IPS DF 4.7 (cell line): ENCODE data around the gene ADAM19.

Experiments
- DNase-seq: peaks from one replicate; pipeline ENCODE4 v3.0.0-alpha.2; 2013; ENCODE audit warnings: low spot score; ENCODE audit errors: extremely low read depth

ADAM19 gene

DNA sequence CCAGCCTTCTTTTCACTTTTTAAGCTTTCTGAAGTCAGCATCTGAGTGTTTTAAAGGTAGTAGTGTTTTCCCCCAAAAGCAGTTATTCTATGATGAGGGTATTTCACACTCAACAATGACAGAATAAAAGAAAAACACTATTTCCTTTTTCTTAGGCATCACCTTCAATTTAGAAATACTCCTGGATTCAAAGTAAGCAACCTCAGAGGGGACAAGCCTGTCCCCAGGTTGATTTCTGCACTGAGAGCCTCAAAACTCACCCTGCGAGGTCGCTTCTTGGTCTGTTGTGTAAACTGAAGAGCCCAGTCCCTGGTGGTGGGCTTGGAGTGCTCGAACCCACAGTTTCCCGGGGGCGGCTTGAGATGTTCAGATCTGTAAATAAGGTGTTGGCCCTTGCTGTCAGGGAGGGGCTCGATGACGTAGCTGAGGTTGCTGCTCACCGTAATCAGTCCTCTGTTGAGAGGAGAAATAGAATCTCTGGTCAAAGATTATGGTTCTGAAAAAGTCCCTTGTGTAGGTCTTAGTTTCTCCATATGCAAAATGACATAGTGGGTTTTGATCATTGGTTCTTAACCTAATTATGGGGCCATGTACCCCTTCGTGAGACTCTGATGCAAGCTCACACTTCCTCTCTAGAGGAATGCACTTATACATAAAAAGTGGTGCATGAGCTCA, 55.9 kb downstream of the ADAM19 start:
- DNase-seq, result no peak

- DNase-seq, result no peak
Observed at GRCh38 chr5:157518963-157519362, 56.6 kb downstream of the ADAM19 start.

DNA sequence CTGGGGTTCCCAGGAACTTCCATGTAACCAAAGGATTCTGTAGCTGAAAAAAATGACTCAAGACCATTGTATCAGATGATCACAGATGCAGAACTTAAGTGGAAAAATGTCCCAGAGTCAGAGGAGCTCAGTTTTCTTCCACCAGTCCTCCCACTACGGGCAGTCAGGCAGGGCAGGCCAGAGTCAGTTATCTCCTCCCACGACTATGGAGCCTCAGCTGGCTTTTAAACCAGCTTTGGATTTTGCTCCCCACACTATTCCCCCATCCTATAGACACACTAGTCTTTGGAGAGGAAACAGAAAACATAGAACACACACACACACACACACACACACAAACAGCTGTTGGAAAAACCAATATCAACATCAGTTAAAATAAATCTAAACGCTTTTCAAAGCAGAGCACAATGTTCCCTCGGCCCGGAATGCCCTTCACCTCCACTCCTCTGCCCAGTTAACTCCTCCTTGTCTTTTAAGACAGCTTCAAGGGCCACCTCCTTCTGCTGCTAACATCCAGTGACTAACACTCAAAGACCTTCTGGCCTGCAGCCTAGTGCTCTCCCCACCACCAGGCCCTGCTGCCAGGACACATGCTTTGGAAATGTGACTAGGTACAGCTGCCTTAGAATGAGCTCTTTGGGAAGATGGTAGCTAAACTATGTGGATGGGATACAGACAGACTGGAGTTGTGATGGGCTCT, 58.8 kb downstream of the ADAM19 start:
- DNase-seq, result no peak

- DNase-seq, result no peak
Observed at GRCh38 chr5:157516006-157516405, 59.6 kb downstream of the ADAM19 start.

- DNase-seq, result no peak
Observed at GRCh38 chr5:157514974-157515373, 60.6 kb downstream of the ADAM19 start.

GRCh38 chr5:157513182-157513581, 62.4 kb downstream of the ADAM19 start:
- no peak for DNase-seq

DNA sequence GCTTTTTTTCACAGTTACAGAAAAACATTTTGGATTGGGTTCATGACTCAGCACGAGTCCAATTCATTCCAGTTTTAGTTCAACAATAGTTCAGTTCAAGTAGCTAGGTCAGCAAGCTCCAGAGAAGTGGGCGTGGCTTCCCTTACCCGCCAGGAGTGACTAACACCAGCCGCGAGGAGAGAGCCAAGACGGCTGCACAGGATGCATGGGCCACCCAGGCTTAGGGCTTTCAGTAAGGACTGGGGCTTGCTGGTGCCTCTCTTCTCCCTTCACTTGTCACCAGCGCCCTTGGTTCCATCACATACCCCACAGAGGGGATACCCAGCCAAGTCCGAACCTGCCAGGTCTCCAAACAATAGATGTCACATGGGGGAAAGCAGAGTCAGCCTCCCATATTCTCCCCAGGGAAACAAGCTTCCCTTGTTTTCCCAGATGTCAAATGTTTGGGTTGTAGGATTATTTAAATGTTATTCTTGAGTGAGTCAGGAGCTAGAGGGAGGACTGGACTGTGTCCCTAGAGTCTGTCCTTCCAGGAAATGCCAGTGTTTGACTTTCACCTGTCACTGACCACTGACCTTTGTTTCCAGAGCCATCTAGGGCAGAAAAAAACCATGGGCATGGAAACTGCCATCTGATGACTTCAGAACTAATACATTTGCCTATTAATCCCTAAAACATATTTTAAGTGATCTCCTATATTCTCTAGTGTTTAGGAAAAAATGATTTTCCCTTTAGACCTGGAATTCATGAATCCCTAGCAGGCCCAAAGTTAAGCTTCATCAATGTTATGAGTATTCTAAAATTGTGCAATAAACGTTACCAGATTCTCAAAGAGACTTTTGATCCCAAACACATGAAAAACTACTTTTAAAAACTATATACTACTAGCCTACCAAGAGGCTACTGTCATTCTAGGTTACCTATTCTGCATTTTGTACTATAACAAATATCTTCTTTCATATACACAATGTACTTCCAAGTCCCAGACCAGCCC, 63.6 kb downstream of the ADAM19 start:
- DNase-seq, result no peak

- no peak for DNase-seq
Observed at GRCh38 chr5:157510682-157511081, 64.9 kb downstream of the ADAM19 start.

- no peak for DNase-seq
Observed at GRCh38 chr5:157509587-157509986, 66.0 kb downstream of the ADAM19 start.

DNA sequence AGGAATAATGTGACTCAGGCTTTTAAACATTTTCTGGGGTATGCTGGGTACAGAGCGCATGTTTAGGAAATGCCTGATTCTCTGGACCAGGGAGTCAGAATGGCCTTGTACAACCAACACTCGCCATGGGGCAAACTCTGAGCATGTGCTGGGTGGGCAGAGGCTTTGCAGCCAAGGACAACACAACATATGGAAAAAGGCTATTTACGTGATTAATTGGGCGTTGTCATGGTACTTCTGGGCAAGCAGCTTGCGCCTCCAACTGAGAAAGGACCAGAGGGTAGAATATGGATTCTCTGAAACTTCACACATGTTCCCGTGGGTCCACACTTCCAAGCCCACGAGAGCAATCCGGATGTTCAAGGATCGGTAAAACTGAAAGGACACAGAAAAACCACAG, 66.5 kb downstream of the ADAM19 start:
- no peak for DNase-seq

DNA sequence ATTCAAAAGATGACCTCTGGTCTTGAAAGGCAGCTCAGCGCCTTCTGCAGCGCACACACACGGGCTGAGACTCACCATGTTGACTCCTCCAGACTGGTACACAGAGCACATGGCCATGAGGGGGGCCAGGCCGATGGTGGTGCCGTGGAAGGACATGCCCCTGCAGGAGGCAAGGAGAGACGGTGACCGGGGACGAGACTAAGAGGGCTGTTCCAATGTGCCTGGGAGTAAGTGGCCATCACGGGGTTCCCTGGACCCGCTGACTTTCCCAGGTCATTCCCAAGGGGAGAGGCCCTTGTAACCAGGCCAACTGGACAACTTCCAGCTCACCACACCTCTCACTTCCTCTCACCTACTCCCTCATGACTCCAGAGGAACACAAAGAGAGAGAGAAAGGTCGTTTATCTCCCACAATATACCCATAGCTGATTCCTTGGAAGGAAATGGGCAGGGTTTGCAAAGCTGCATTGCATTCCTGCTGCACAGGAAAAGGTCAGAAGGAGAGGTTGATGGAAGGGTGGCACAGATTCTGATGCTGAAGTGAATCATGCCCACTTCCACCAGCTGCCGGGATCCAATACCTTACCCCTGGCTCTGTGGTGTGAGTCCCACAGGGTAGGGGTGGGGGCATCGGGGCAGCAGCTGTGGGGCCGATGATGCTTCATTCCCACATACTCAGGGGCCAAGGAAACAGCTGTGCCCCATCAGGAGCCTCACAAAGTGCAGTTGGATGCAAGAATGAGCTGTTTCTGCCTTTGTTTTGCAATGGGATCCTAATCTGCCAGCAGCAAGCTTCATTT, 68.4 kb downstream of the ADAM19 start:
- no peak for DNase-seq

DNA sequence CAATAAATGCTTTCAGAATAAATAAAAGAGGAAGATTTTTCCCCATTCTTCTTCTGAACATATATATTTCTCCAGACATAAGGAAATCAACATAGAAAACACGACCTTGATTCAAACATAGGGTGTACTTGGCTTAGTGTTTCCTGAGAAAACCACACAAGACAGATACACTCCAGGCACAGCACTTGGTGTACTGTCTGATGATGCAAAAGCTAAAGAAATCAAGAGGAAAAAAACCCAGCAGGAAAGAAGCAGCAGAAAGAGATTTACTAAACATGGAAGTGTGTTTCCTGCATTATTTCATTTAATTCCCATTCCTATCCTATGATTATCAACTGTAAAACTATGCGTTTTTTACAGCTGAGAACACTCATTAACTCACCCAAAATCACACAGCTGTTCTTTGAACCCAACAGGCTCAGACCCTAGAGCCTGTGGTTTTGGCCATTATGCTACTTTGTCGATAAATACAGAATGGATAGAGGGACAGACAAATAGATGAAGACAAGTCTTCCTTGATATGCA, 69.4 kb downstream of the ADAM19 start:
- no peak for DNase-seq

DNA sequence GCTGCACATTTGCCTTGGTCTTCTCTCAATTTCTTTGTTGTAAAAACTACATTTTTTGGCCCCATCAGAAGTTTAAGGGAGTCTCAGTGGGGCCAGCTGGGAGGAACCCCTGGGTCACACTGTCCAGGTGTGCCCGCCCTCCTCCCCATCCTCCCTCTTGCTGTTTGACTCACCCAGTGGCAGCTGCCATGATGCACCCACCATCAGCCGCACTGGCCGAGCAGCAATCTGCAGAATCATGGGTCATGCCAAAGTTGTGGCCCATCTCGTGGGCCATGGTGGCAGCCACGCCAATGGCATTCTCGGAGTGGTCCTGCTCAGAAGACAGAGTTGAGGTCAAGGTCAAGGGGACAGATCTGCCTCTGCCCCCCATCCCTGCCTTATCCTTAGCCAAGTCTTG, 70.1 kb downstream of the ADAM19 start:
- no peak for DNase-seq

- DNase-seq, result no peak
Observed at GRCh38 chr5:157504053-157504452, 71.5 kb downstream of the ADAM19 start.

- DNase-seq, result no peak
Observed at GRCh38 chr5:157502143-157502647, 73.4 kb downstream of the ADAM19 start.

- no peak for DNase-seq
Observed at GRCh38 chr5:157497875-157498611, 77.5 kb downstream of the ADAM19 start.

- DNase-seq, result no peak
Observed at GRCh38 chr5:157496864-157497263, 78.7 kb downstream of the ADAM19 start.

- no peak for DNase-seq
Observed at GRCh38 chr5:157494178-157494832, 81.3 kb downstream of the ADAM19 start.

DNA sequence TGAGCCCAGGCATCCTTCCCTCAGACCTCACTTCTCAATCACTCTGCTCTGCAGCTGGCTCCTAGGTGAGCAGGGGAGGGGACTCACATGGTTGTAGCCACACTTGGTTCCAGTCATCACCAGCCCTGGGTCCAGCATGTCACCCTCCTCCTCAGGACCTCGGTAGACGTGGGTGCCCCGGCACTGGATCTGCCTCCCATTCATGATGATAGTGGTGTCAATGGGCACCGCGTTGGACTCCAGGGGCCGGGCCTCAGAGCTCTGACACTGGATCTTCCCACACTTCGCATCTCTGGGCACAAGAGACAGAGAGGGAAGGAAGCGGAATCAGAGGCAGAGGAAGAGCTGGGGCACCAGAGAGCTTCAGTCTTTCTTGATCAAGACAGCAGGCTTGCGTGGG, 82.7 kb downstream of the ADAM19 start:
- DNase-seq, result no peak
